ENCODE data around the gene C9orf85. TPM values are rescaled to one million over a fixed set of nuclear protein-coding genes. Genes with fewer than 3 reads are reported as not detected.

The C9orf85 gene
- polyA plus RNA-seq, 1 donor from 2014 or later = 20.3 TPM

- H3K27me3 ChIP-seq (ENCODE audit: insufficient read depth, low read depth, low read length) = no peaks in the 10 kb centered on the region
- H3K9me3 ChIP-seq (ENCODE audit: low read length) = no peaks in the 10 kb centered on the region
- peaks cover 90% of the 10 kb centered on the region for H3K79me2 ChIP-seq (replicated peaks; ENCODE audit: insufficient read depth, low read length)
- no peak overlapping the region for H3K4me2 ChIP-seq (ENCODE audit: low read length)
- H3K27ac ChIP-seq (ENCODE audit: low read length) = no peak overlapping the region
- no peaks in the 10 kb centered on the region for H4K20me1 ChIP-seq (ENCODE audit: insufficient read depth)
- no peak overlapping the region for H3K9ac ChIP-seq (ENCODE audit: low read length)
- no peak overlapping the region for H2AFZ ChIP-seq (ENCODE audit: low read depth, low read length)
- H3K9me2 ChIP-seq (ENCODE audit: insufficient read depth, low read length) = no peaks in the 10 kb centered on the region
- TF ChIP-seq TAF1 (IDR thresholded peaks at IDR 0.05; ENCODE audit: low read depth) (no peak), MXI1 (conservative IDR thresholded peaks at IDR 0.05; ENCODE audit: poor library complexity, severe bottlenecking) (no peak), CTCF (IDR thresholded peaks at IDR 0.05; ENCODE audit: poor library complexity, severe bottlenecking) (no peak), EP300 (conservative IDR thresholded peaks at IDR 0.05; ENCODE audit: poor library complexity, severe bottlenecking) (no peak), RAD21 (conservative IDR thresholded peaks at IDR 0.05) (no peak), EZH2 (IDR thresholded peaks at IDR 0.05; ENCODE audit: borderline replicate concordance, insufficient read depth, low read length, poor library complexity, severe bottlenecking) (no peak), POLR2AphosphoS5 (IDR thresholded peaks at IDR 0.05) (no peak), SMC3 (conservative IDR thresholded peaks at IDR 0.05; ENCODE audit: poor library complexity) (no peak)
- TF ChIP-seq, protein P1, sequence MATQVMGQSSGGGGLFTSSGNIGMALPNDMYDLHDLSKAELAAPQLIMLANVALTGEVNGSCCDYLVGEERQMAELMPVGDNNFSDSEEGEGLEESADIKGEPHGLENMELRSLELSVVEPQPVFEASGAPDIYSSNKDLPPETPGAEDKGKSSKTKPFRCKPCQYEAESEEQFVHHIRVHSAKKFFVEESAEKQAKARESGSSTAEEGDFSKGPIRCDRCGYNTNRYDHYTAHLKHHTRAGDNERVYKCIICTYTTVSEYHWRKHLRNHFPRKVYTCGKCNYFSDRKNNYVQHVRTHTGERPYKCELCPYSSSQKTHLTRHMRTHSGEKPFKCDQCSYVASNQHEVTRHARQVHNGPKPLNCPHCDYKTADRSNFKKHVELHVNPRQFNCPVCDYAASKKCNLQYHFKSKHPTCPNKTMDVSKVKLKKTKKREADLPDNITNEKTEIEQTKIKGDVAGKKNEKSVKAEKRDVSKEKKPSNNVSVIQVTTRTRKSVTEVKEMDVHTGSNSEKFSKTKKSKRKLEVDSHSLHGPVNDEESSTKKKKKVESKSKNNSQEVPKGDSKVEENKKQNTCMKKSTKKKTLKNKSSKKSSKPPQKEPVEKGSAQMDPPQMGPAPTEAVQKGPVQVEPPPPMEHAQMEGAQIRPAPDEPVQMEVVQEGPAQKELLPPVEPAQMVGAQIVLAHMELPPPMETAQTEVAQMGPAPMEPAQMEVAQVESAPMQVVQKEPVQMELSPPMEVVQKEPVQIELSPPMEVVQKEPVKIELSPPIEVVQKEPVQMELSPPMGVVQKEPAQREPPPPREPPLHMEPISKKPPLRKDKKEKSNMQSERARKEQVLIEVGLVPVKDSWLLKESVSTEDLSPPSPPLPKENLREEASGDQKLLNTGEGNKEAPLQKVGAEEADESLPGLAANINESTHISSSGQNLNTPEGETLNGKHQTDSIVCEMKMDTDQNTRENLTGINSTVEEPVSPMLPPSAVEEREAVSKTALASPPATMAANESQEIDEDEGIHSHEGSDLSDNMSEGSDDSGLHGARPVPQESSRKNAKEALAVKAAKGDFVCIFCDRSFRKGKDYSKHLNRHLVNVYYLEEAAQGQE (IDR thresholded peaks at IDR 0.05; ENCODE audit: borderline replicate concordance) = no peak
- no peaks in the 10 kb centered on the region for H3K36me3 ChIP-seq (ENCODE audit: insufficient read depth, low read length)
- H3K4me3 ChIP-seq (ENCODE audit: low read length) = no peak overlapping the region
- no peaks in the 10 kb centered on the region for H3F3A ChIP-seq (ENCODE audit: insufficient read depth, low read length, poor library complexity, severe bottlenecking)
Observed at GRCh38 chr9:71901695-71902597, 9.5 kb upstream of the C9orf85 start.

DNA sequence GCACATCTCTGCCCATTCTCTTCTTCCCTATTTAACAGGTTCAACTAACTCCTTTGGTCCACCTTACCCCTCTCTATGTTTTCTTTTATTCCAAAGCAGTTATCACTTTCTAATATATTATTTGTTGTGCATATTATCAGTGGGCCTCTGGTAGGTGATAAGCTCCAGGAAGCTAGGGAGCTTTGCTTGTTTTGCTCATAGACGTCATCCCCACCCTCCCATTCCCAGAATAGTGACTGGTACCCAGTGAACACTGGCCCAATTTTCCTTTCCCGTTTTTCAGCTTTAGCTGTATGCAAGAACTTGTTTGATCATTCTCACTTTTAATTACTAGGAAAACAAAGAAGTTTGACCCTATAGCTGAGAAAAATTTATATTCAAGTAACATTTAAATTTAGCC is 7.4 kb upstream of the C9orf85 start:
- Histone ChIP-seq H3K36me3 (ENCODE audit: insufficient read depth, low read length) (no peaks in the 10 kb centered on the region), H3K9ac (ENCODE audit: low read length) (no peak overlapping the region), H2AFZ (ENCODE audit: low read depth, low read length) (no peak overlapping the region), H3K4me3 (ENCODE audit: low read length) (no peak overlapping the region), H4K20me1 (ENCODE audit: insufficient read depth) (peaks cover 3% of the 10 kb centered on the region), H3K9me3 (ENCODE audit: low read length) (no peaks in the 10 kb centered on the region), H3K9me2 (ENCODE audit: insufficient read depth, low read length) (no peaks in the 10 kb centered on the region), H3F3A (ENCODE audit: insufficient read depth, low read length, poor library complexity, severe bottlenecking) (no peaks in the 10 kb centered on the region), H3K27ac (ENCODE audit: low read length) (no peak overlapping the region), H3K4me2 (ENCODE audit: low read length) (no peak overlapping the region), H3K79me2 (replicated peaks; ENCODE audit: insufficient read depth, low read length) (peaks cover 94% of the 10 kb centered on the region), H3K27me3 (ENCODE audit: insufficient read depth, low read depth, low read length) (no peaks in the 10 kb centered on the region)
- no peak for TF ChIP-seq EP300 (conservative IDR thresholded peaks at IDR 0.05; ENCODE audit: poor library complexity, severe bottlenecking)
- TF ChIP-seq TAF1 (IDR thresholded peaks at IDR 0.05; ENCODE audit: low read depth) = no peak
- no peak for TF ChIP-seq MXI1 (conservative IDR thresholded peaks at IDR 0.05; ENCODE audit: poor library complexity, severe bottlenecking)
- no peak for TF ChIP-seq RAD21 (conservative IDR thresholded peaks at IDR 0.05)
- no peak for TF ChIP-seq EZH2 (IDR thresholded peaks at IDR 0.05; ENCODE audit: borderline replicate concordance, insufficient read depth, low read length, poor library complexity, severe bottlenecking)
- no peak for TF ChIP-seq POLR2AphosphoS5 (IDR thresholded peaks at IDR 0.05)

Measured in neural cell (in vitro differentiated cells).